Transverse colon (tissue), 4 donors: Measurements from ENCODE around the gene STARD10. TPM values are rescaled to one million over a fixed set of nuclear protein-coding genes. Genes with fewer than 3 reads are reported as not detected.

Source experiments
- DNase-seq: peaks from one replicate; pipeline ENCODE4 v3.0.0-alpha.2; 2019
- H3K27ac ChIP-seq, 4 donors: fragments of 200-600 bp; sonication (generic); 2 replicates each; pipeline ENCODE4 v1.5.1; 2016 to 2018; ENCODE audit warnings: inconsistent platforms in 4 of 4
- H3K27me3 ChIP-seq: fragments of 200-600 bp; sonication (generic); 2 replicates; pipeline ENCODE4 v1.5.1; 2017; ENCODE audit warnings: inconsistent platforms
- H3K36me3 ChIP-seq, 4 donors: fragments of 200-600 bp; sonication (generic); 2 replicates each; pipeline ENCODE4 v1.5.1; 2017 to 2019; ENCODE audit warnings: inconsistent platforms in 4 of 4
- H3K4me1 ChIP-seq, 4 donors: fragments of 200-600 bp; sonication (generic); 2 replicates each; pipeline ENCODE4 v1.5.1; 2017 to 2020; ENCODE audit warnings: inconsistent platforms in 4 of 4
- H3K4me3 ChIP-seq, 4 donors: fragments of 200-600 bp; sonication (generic); 1 replicate in 1 of 4; 2 replicates in 3 of 4; pipeline versions ENCODE4 v1.5.1 to v1.6.1; 2017 to 2019; ENCODE audit warnings: inconsistent platforms in 4 of 4
- H3K9me3 ChIP-seq, 2 donors: fragments of 200-600 bp; sonication (generic); 2 replicates each; pipeline ENCODE4 v1.5.1; 2017 to 2019; ENCODE audit warnings: inconsistent platforms in 2 of 2
- CTCF ChIP-seq, 5 experiments: fragments of 200-600 bp in 3 of 5; fragments of 450-650 bp in 2 of 5; sonication (generic) in 3 of 5; IDR thresholded peaks; 1 replicate in 2 of 5; 2 replicates in 3 of 5; pipeline ENCODE4 v1.5.1; 2016 to 2017; ENCODE audit warnings: antibody characterized with exemption in 5 of 5, inconsistent platforms in 3 of 5, mild to moderate bottlenecking in 2 of 5, moderate library complexity in 1 of 5
- EP300 ChIP-seq: sonication (generic); formaldehyde crosslinking; IDR thresholded peaks from one replicate; pipeline ENCODE4 v1.6.1; 2017; ENCODE audit warnings: antibody characterized with exemption, low read depth
- POLR2A ChIP-seq: fragments of 450-650 bp; IDR thresholded peaks from one replicate; pipeline ENCODE4 v1.6.1; 2016; ENCODE audit warnings: antibody characterized with exemption, mild to moderate bottlenecking, moderate library complexity
- POLR2AphosphoS5 ChIP-seq, 3 donors: sonication (generic); formaldehyde crosslinking; IDR thresholded peaks; one replicate each; pipeline ENCODE4 v1.6.1; 2016; ENCODE audit warnings: antibody characterized with exemption in 3 of 3
- WGBS, 2 donors: methylation state at CpG; one replicate each; pipeline ENCODE4 v1.1.5; 2018; ENCODE audit warnings: low coverage in 1 of 2; 5-methylcytosine and 5-hydroxymethylcytosine counted together
- in situ Hi-C, 4 donors: fragments of 200-750 bp; cut with MboI; loops; one replicate each; pipeline versions ENCODE4 v1.15.0 to v1.15.1; 2017; ENCODE audit warnings: low sequenced_read_pairs in 3 of 4, low pct_ligation_motif_present in 1 of 4, low pct_unique_long_range_greater_than_20kb in 1 of 4
- intact Hi-C: fragments of 100-400 bp; cut with DNase I; formaldehyde crosslinking; loops from one replicate; pipeline ENCODE4 v1.15.1; 2023; ENCODE audit warnings: low total_unique reads
- total RNA-seq, 4 donors: library from RNA; depleted of rRNA; stranded (reverse); fragments of >200 nt; gene quantifications; one replicate each; pipeline ENCODE4 v1.1.0, GENCODE V29; 2016

Gene STARD10
- total RNA-seq, 4 donors from 2014 or later = 82.7 to 714 (median 225) TPM

DNA sequence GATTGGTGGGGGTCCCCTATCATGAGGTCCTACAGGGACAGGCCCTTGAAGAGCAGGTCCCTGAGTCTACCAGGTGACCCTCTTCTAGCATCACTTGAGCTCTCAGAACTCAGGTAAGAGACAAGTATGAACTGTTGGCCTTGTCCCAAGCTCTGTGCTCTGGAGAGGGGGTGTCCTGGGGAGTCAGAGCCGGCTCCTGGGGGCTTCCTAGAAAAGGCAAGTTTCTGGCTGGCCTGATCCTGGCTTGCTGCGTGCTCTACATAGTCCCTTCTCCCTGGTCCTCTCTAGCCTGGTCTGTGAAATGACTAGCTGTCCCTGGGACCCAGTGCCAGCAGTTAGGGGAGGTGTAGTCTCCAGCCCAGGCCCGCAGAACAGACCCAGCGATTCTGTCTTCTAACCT lies 31.8 kb upstream of the STARD10 start:
- H3K4me3 ChIP-seq = no peak overlapping the region
- WGBS, 2 donors = 83% methylated on average over 4 of the region's 4 CpGs; no CpG with 5 or more reads in 1 of the 2 donors
- no peak for DNase-seq
- intact Hi-C loops (no loop called here), in situ Hi-C loops (no loop called here)
- no peak for TF ChIP-seq POLR2AphosphoS5 (IDR thresholded peaks at IDR 0.05)
- H3K36me3 ChIP-seq = no peaks in the 10 kb centered on the region
- no peak overlapping the region for H3K27ac ChIP-seq
- peaks cover 5 to 17% (median 13%) of the 10 kb centered on the region in 4 donors for H3K4me1 ChIP-seq
- no peaks in the 10 kb centered on the region for H3K9me3 ChIP-seq
- no peaks in the 10 kb centered on the region for H3K27me3 ChIP-seq

DNA sequence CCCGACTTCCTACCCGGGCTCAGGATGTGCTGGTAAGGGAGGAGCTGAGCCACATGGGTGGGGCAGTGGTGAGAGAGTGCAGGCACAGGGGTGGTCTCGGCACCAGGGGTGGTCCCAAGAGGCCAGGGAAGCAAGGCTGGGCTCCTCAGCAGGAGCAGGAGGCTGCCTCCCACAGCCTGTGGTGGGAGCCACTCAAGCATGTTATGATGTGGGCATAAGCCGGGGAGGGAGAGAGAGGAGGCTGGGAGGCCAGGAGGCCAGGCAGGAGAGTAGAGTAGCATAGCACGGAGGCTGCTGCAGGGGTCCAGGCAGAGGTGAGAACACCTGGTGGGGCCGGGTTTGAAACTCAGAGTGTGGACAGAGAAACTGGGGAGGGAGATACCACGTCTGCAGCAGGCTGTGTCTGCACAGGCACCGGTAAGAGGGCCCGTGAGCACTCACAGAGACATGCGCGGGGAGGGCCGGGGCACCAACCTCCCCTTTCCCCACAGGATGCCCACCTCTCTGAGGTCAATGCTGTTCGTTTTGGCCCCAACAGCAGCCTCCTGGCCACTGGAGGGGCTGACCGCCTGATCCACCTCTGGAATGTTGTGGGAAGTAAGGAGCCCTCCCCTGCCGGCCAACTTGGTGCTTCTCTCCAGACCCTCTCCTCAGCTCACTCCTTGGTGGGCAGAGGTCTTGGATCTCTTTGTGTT lies 31.1 kb upstream of the STARD10 start:
- Histone ChIP-seq H3K36me3 (no peaks in the 10 kb centered on the region), H3K27ac (no peak overlapping the region), H3K4me1 (peaks cover 5 to 17% (median 13%) of the 10 kb centered on the region in 4 donors), H3K4me3 (no peak overlapping the region), H3K27me3 (no peaks in the 10 kb centered on the region), H3K9me3 (no peaks in the 10 kb centered on the region)
- TF ChIP-seq POLR2A (no peak), EP300 (no peak), CTCF (IDR thresholded peaks at IDR 0.05) (no peak), POLR2AphosphoS5 (IDR thresholded peaks at IDR 0.05) (no peak)
- 79 to 86% methylated on average over 10 to 15 of the region's 15 CpGs for WGBS, 2 donors
- intact Hi-C loops = no loop called here
- no peak for DNase-seq
- in situ Hi-C loops = no loop called here

DNA sequence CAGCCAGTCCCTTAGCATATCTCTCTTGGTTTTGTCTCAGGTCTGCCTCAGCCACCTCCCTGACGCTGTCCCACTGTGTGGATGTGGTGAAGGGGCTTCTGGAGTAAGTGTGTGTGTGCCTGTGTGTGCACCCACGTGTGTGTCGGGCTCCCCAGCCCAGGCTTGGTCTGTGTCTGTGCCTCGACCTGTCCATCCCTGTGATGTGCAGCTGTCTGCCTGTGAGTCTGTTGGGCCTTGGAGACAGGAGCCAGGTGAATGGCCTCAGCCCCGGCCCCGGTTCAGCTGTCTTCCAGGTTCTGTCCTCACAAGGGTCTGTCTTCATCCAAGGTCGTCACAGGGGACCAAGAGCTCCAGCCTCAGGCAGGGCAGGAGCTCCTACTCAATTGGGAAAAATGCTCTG lies 30.2 kb upstream of the STARD10 start:
- Histone ChIP-seq H3K36me3 (no peaks in the 10 kb centered on the region), H3K27me3 (no peaks in the 10 kb centered on the region), H3K9me3 (no peaks in the 10 kb centered on the region), H3K27ac (no peak overlapping the region), H3K4me3 (no peak overlapping the region), H3K4me1 (peaks cover 5 to 17% (median 13%) of the 10 kb centered on the region in 4 donors)
- in situ Hi-C loops (no loop called here), intact Hi-C loops (no loop called here)
- 87% methylated on average over 7 of the region's 7 CpGs; no CpG with 5 or more reads in 1 of the 2 donors for whole genome bisulfite sequencing, 2 donors
- DNase-seq = no peak
- TF ChIP-seq CTCF (IDR thresholded peaks at IDR 0.05) (no peak), EP300 (no peak), POLR2A (no peak)

- intact Hi-C loops = no loop called here
- WGBS, 2 donors = 98% methylated on average over 6 of the region's 9 CpGs; no CpG with 5 or more reads in 1 of the 2 donors
- no peak overlapping the region for H3K4me3 ChIP-seq
- in situ Hi-C loops = no loop called here
- no peaks in the 10 kb centered on the region for H3K36me3 ChIP-seq
- H3K4me1 ChIP-seq = peaks cover 5 to 16% (median 12%) of the 10 kb centered on the region in 4 donors
- peak overlapping the region in 1 of 4 donors; percentile 71 for H3K27ac ChIP-seq
- no peak for TF ChIP-seq CTCF (IDR thresholded peaks at IDR 0.05)
- TF ChIP-seq POLR2AphosphoS5 (IDR thresholded peaks at IDR 0.05) = no peak
- TF ChIP-seq EP300 = no peak
- TF ChIP-seq POLR2A = no peak
- DNase-seq = no peak
- H3K9me3 ChIP-seq = no peaks in the 10 kb centered on the region
- no peaks in the 10 kb centered on the region for H3K27me3 ChIP-seq
Observed at GRCh38 chr11:72823105-72823804, 29.4 kb upstream of the STARD10 start.
